Adrenal gland (tissue), 12 donors: ENCODE measurements around the gene IRF4. TPM values are rescaled to one million over a fixed set of nuclear protein-coding genes. Genes with fewer than 3 reads are reported as not detected.

ENCODE experiments used
- DNase-seq, 7 donors: peaks; one replicate each; pipeline ENCODE4 v3.0.0-alpha.2; 2019 to 2020
- H3K27ac ChIP-seq, 5 donors: fragments of 200-600 bp; sonication (generic) in 4 of 5; 1 replicate in 3 of 5; 2 replicates in 2 of 5; pipeline versions ENCODE4 v1.5.1 to v1.8.0; 2016 to 2020; ENCODE audit warnings: mild to moderate bottlenecking in 1 of 5
- H3K27me3 ChIP-seq: fragments of 200-600 bp; 2 replicates; pipeline ENCODE4 v1.8.0; 2021
- H3K36me3 ChIP-seq, 2 donors: fragments of 200-600 bp; replicated peaks in 1 of 2; 1 replicate in 1 of 2; 2 replicates in 1 of 2; pipeline versions ENCODE4 v1.5.1 to v1.8.0; 2018 to 2022
- H3K4me1 ChIP-seq, 2 donors: fragments of 200-600 bp; replicated peaks in 1 of 2; 1 replicate in 1 of 2; 2 replicates in 1 of 2; pipeline versions ENCODE4 v1.5.1 to v1.8.0; 2018 to 2021
- H3K4me3 ChIP-seq, 4 donors: fragments of 200-600 bp; sonication (generic) in 3 of 4; one replicate each; pipeline ENCODE4 v1.5.1; 2016 to 2018
- H3K9me3 ChIP-seq, 3 donors: fragments of 200-600 bp; sonication (generic) in 1 of 3; replicated peaks in 1 of 3; 1 replicate in 2 of 3; 2 replicates in 1 of 3; pipeline versions ENCODE4 v1.5.1 to v1.8.0; 2016 to 2021
- POLR2A ChIP-seq, 2 donors: fragments of 450-650 bp; IDR thresholded peaks; one replicate each; pipeline ENCODE4 v1.6.1; 2017; ENCODE audit warnings: antibody characterized with exemption in 2 of 2, mild to moderate bottlenecking in 2 of 2, moderate library complexity in 1 of 2
- WGBS, 4 donors: extraction: QIAGEN DNeasy Blood & Tissue Kit in 2 of 4; methylation state at CpG; one replicate each; pipeline versions ENCODE4 v1.1.5 to v1.1.7; 2013 to 2017; 5-methylcytosine and 5-hydroxymethylcytosine counted together
- intact Hi-C, 2 donors: fragments of 100-400 bp; cut with DNase I; formaldehyde crosslinking; loops; one replicate each; pipeline versions ENCODE4 v1.14.1 to v1.15.0; 2022 to 2023
- polyA plus RNA-seq, 3 donors: library from polyadenylated mRNA; stranded (reverse); fragments of 200-250 nt in 2 of 3; fragments of 350-450 nt in 1 of 3; fragmentation: Illumina TruSeq in 1 of 3; extraction: RNeasy Lipid Tissue Mini Kit (QIAGEN cat#74804) in 1 of 3; gene quantifications; one replicate each; pipeline ENCODE4 v1.2.3, GENCODE V29; 2013 to 2014
- total RNA-seq, 9 donors: library from RNA; depleted of rRNA in 4 of 9; stranded (reverse); fragments of >200 nt in 4 of 9; fragments of 120-200 nt in 1 of 9; fragmentation: NEBNext Ultra II Directional in 1 of 9; extraction: Animal tissue kit (Norgen Biotek cat#: 25700) in 1 of 9; gene quantifications; one replicate each; pipeline versions ENCODE4 v1.1.0 to v1.2.4, GENCODE V29; 2013 to 2023
- TF ChIP-seq, protein P1 (sequence below), 6 experiments: fragments of 450-650 bp in 4 of 6; fragments of 200-600 bp in 2 of 6; sonication (generic) in 1 of 6; IDR thresholded peaks; 1 replicate in 5 of 6; 2 replicates in 1 of 6; pipeline versions ENCODE4 v1.5.1 to v1.8.0; 2016 to 2021; ENCODE audit warnings: antibody characterized with exemption in 6 of 6, mild to moderate bottlenecking in 2 of 6, moderate library complexity in 1 of 6
- donor health status: healthy with polysubstance abuse.
- donor health status: Bipolar disorder and iron deficiency.
- donor health status: DM: yes; HTN: yes; CAD: no.
- donor health status: DM: no; HTN: no; CAD: no.
- donor health status: DM: no; HTN: no; CAD: no.
- donor health status: DM: yes; HTN: yes; CAD: no.

Gene IRF4
- total and polyA plus RNA-seq, 12 donors: 0.06 to 1.5 (median 0.48) TPM; not detected in 1

DNA sequence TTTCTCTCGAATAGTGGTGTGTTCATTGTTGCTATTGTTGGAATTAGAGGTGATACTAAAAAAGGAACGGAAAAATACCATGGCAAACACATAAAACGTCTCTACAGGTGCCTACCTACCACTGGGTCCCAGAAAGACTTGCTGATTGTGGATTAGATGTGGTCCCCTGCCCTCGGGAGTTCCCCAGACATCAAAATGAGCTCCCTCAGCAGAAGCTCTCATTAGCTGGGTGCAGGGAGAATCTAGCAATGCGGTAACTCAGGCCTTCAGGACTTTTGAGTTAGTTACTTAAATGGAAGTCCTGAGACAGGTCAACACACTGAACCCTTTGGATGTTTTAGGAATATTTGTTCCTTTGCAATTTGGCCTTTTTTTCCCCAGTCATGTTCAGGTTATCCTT is 6.1 kb downstream of the IRF4 start:
- TF ChIP-seq, protein P1, sequence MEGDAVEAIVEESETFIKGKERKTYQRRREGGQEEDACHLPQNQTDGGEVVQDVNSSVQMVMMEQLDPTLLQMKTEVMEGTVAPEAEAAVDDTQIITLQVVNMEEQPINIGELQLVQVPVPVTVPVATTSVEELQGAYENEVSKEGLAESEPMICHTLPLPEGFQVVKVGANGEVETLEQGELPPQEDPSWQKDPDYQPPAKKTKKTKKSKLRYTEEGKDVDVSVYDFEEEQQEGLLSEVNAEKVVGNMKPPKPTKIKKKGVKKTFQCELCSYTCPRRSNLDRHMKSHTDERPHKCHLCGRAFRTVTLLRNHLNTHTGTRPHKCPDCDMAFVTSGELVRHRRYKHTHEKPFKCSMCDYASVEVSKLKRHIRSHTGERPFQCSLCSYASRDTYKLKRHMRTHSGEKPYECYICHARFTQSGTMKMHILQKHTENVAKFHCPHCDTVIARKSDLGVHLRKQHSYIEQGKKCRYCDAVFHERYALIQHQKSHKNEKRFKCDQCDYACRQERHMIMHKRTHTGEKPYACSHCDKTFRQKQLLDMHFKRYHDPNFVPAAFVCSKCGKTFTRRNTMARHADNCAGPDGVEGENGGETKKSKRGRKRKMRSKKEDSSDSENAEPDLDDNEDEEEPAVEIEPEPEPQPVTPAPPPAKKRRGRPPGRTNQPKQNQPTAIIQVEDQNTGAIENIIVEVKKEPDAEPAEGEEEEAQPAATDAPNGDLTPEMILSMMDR (IDR thresholded peaks at IDR 0.05): no peak
- TF ChIP-seq POLR2A (IDR thresholded peaks at IDR 0.05): no peak
- no peak for DNase-seq
- no peak overlapping the region for H3K4me3 ChIP-seq
- intact Hi-C loops: no loop called here
- peaks cover 19% of the 10 kb centered on the region for H3K27me3 ChIP-seq
- WGBS, 4 donors: 64 to 76% (median 72%) methylated on average over 5 of the region's 5 CpGs
- H3K36me3 ChIP-seq: no peaks in the 10 kb centered on the region
- no peak overlapping the region for H3K27ac ChIP-seq
- no peaks in the 10 kb centered on the region for H3K9me3 ChIP-seq
- H3K4me1 ChIP-seq: peaks cover 2 to 12% of the 10 kb centered on the region in 2 donors

DNA sequence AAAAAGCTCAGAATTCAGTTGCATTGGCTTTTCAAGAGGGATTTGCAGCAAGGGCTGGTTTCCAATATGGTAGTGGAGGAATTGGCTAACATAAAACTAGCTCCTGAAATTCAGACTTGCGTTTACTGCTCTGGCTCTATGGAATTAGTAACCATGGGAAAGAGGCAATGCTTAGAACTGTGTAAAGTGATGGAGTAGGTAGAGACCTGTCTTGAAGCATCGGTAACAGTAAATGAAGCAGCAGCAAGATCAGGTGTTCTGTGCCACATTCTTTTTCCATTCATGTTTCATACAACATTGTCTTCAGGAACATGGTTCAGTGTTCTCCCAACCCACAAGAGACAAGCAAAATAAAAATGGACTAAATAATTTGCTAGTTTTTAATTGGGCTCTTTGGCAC is 6.5 kb downstream of the IRF4 start:
- H3K27me3 ChIP-seq: peaks cover 14% of the 10 kb centered on the region
- TF ChIP-seq POLR2A (IDR thresholded peaks at IDR 0.05): no peak
- TF ChIP-seq, protein P1 (IDR thresholded peaks at IDR 0.05): no peak
- H3K4me3 ChIP-seq: no peak overlapping the region
- H3K4me1 ChIP-seq: peaks cover 0 to 7% of the 10 kb centered on the region in 2 donors
- WGBS, 4 donors: 81 to 90% (median 86%) methylated on average over 2 of the region's 2 CpGs
- no peak for DNase-seq
- intact Hi-C loops: no loop called here
- H3K36me3 ChIP-seq: no peaks in the 10 kb centered on the region
- no peaks in the 10 kb centered on the region for H3K9me3 ChIP-seq
- H3K27ac ChIP-seq: no peak overlapping the region

- H3K27me3 ChIP-seq: peaks cover 8% of the 10 kb centered on the region
- intact Hi-C loops: no loop called here
- H3K4me1 ChIP-seq: peaks cover 0 to 2% of the 10 kb centered on the region in 2 donors
- 77 to 84% (median 81%) methylated on average over 10 to 13 of the region's 13 CpGs for WGBS, 4 donors
- H3K4me3 ChIP-seq: no peak overlapping the region
- no peak overlapping the region for H3K27ac ChIP-seq
- no peak for DNase-seq
- no peaks in the 10 kb centered on the region for H3K36me3 ChIP-seq
- TF ChIP-seq POLR2A (IDR thresholded peaks at IDR 0.05): no peak
- TF ChIP-seq, protein P1 (IDR thresholded peaks at IDR 0.05): no peak
- no peaks in the 10 kb centered on the region for H3K9me3 ChIP-seq
These were observed 7.1 kb downstream of the IRF4 start for GRCh38 chr6:398558-399078.

DNA sequence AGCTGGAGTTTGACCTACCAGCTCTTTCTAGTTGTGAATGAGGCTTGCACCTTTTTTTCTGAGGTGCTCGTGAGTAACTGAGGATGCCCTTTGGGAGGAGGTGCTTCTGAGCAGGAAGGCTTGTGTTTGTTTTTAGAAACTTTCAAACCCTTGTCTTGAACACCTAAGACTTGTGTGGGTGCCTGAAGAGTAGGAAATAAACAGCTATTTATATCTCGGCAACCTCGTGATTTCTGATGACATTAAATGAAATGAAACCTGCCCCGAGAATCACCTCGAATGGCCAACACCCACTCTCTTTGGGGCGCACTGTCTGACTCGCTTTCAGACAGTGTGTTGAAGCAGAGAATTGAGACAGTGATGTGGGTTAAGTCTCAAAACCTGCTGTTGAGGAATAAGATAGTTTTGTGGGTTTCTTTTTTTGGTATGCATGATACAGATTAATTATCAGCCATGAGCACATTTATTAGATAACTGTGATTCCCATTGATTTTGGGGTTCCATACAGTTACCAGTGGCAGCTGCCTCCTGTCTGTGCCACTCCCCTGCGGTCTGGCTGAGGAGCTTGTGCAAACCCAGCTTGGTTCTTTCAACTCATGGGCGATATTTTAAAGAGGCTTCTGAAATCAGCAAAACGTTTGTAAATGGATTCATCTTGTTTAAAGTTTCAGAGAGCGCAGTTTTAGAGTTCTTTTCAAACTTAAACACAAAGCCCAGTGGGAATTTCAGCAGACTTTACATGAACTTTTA is 8.4 kb downstream of the IRF4 start:
- H3K27me3 ChIP-seq: no peaks in the 10 kb centered on the region
- H3K36me3 ChIP-seq: no peaks in the 10 kb centered on the region
- no peaks in the 10 kb centered on the region for H3K9me3 ChIP-seq
- no peaks in the 10 kb centered on the region for H3K4me1 ChIP-seq
- H3K4me3 ChIP-seq: no peak overlapping the region
- 53 to 74% (median 68%) methylated on average over 11 of the region's 11 CpGs for WGBS, 4 donors
- intact Hi-C loops: no loop called here
- no peak for DNase-seq
- no peak for TF ChIP-seq POLR2A (IDR thresholded peaks at IDR 0.05)
- TF ChIP-seq, protein P1 (IDR thresholded peaks at IDR 0.05): no peak
- H3K27ac ChIP-seq: no peak overlapping the region
